ENCODE measurements around the gene OR13C3. TPM values are rescaled to one million over a fixed set of nuclear protein-coding genes. Genes with fewer than 3 reads are reported as not detected.
"Not testable (repeated sequence)": the region's sequence is repeated elsewhere in the genome, so short reads cannot be mapped to it uniquely, and the experiment has no call there.

OR13C3 gene
- total and polyA plus RNA-seq, 2 donors = not detected

GRCh38 chr9:104553261-104553660 is 16.6 kb upstream of the OR13C3 start:
- no peak overlapping the region for H3K4me3 ChIP-seq (ENCODE audit: low read length in 2 of 2)
- 56% methylated on average over 1 of the region's 1 CpG for WGBS
- H3K4me1 ChIP-seq (ENCODE audit: control insufficient read depth in 2 of 2, insufficient read depth in 2 of 2, low read length in 2 of 2) = no peaks in the 10 kb centered on the region
- DNase-seq (ENCODE audit: low read depth in 6 of 9, low spot score in 9 of 9) = no peak
- no peaks in the 10 kb centered on the region for H3K9me3 ChIP-seq (ENCODE audit: control insufficient read depth in 2 of 2, insufficient read depth in 1 of 2, low read length in 1 of 2)
- H3K36me3 ChIP-seq (ENCODE audit: control insufficient read depth in 2 of 2, insufficient read depth in 2 of 2, low read length in 1 of 2) = no peaks in the 10 kb centered on the region
- H3K27ac ChIP-seq (ENCODE audit: low read depth in 1 of 2, low read length in 1 of 2) = no peak overlapping the region
- H3K27me3 ChIP-seq (ENCODE audit: control insufficient read depth in 2 of 2, insufficient read depth in 1 of 2, low read length in 1 of 2) = no peaks in the 10 kb centered on the region

DNA sequence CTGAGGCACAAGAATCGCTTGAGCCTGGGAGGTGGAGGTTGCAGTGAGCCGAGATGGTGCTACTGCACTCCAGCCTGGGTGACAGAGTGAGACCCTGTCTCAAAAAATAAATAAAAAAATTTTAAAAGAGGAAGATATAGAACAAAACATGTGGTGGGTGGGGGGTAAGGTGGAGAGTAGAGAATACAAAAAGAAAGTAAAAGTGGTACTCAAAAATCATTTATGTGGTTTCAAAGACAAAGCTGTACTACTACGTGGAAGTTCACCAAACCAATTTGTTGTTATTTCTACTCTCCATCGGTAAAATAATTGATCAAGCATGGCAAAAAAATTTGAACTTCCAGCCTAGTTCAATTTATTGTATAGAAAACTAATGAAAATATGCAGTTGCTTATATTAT is 8.0 kb upstream of the OR13C3 start:
- Histone ChIP-seq H3K9me3 (ENCODE audit: control insufficient read depth in 2 of 2, insufficient read depth in 1 of 2, low read length in 1 of 2) (no peaks in the 10 kb centered on the region), H3K4me1 (ENCODE audit: control insufficient read depth in 2 of 2, insufficient read depth in 2 of 2, low read length in 2 of 2) (no peaks in the 10 kb centered on the region), H3K27ac (ENCODE audit: low read depth in 1 of 2, low read length in 1 of 2) (no peak overlapping the region), H3K4me3 (ENCODE audit: low read length in 2 of 2) (no peak overlapping the region), H3K27me3 (ENCODE audit: control insufficient read depth in 2 of 2, insufficient read depth in 1 of 2, low read length in 1 of 2) (no peaks in the 10 kb centered on the region), H3K36me3 (ENCODE audit: control insufficient read depth in 2 of 2, insufficient read depth in 2 of 2, low read length in 1 of 2) (no peaks in the 10 kb centered on the region)
- DNase-seq (ENCODE audit: low read depth in 6 of 9, low spot score in 9 of 9) = no peak
- WGBS = 87% methylated on average over 4 of the region's 4 CpGs

DNA sequence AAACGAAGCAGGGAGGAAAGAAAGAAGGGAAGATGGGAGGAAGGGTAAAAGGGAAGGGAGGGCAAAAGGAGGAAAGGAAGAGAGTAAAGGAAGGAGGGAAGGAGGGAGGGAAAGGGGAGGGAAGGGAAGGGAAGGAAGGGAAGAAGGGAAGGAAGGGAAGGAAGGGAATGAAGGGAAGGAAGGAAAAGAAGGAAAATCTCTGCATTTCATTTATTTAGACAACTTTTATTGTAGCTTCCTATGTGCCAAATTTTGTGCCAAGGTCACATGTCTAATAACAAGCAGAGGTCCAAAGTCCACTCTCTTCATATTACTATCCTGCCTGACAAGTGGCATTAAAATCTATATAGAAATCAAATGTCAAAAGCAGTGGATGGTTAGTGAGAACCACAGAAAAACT is 2.6 kb upstream of the OR13C3 start:
- no peak overlapping the region for H3K27ac ChIP-seq (ENCODE audit: low read depth in 1 of 2, low read length in 1 of 2)
- no peaks in the 10 kb centered on the region for H3K36me3 ChIP-seq (ENCODE audit: control insufficient read depth in 2 of 2, insufficient read depth in 2 of 2, low read length in 1 of 2)
- H3K4me1 ChIP-seq (ENCODE audit: control insufficient read depth in 2 of 2, insufficient read depth in 2 of 2, low read length in 2 of 2) = no peaks in the 10 kb centered on the region
- H3K4me3 ChIP-seq (ENCODE audit: low read length in 2 of 2) = no peak overlapping the region
- no peak for DNase-seq (ENCODE audit: low read depth in 6 of 9, low spot score in 9 of 9)
- WGBS = 57% methylated on average over 1 of the region's 1 CpG
- no peaks in the 10 kb centered on the region for H3K9me3 ChIP-seq (ENCODE audit: control insufficient read depth in 2 of 2, insufficient read depth in 1 of 2, low read length in 1 of 2)
- H3K27me3 ChIP-seq (ENCODE audit: control insufficient read depth in 2 of 2, insufficient read depth in 1 of 2, low read length in 1 of 2) = no peaks in the 10 kb centered on the region

GRCh38 chr9:104527109-104527508 is 9.5 kb downstream of the OR13C3 start, which contains the start of gene OR13C4:
OR13C4 (minus strand) TSS chr9:104527209; CDS start chr9:104527209, 0 bp downstream.
- Histone ChIP-seq H3K27me3 (ENCODE audit: control insufficient read depth in 2 of 2, insufficient read depth in 1 of 2, low read length in 1 of 2) (no peaks in the 10 kb centered on the region), H3K36me3 (ENCODE audit: control insufficient read depth in 2 of 2, insufficient read depth in 2 of 2, low read length in 1 of 2) (no peaks in the 10 kb centered on the region), H3K9me3 (ENCODE audit: control insufficient read depth in 2 of 2, insufficient read depth in 1 of 2, low read length in 1 of 2) (peaks cover 1 to 2% of the 10 kb centered on the region in 2 donors), H3K4me3 (ENCODE audit: low read length in 2 of 2) (no peak within 1 kb of the TSS), H3K4me1 (ENCODE audit: control insufficient read depth in 2 of 2, insufficient read depth in 2 of 2, low read length in 2 of 2) (no peaks in the 10 kb centered on the region), H3K27ac (ENCODE audit: low read depth in 1 of 2, low read length in 1 of 2) (no peak within 1 kb of the TSS)
- no peak for DNase-seq (ENCODE audit: low read depth in 6 of 9, low spot score in 9 of 9)

- not testable (repeated sequence) for H3K4me1 ChIP-seq (ENCODE audit: control insufficient read depth in 2 of 2, insufficient read depth in 2 of 2, low read length in 2 of 2); DNase-seq (ENCODE audit: low read depth in 6 of 9, low spot score in 9 of 9); H3K27me3 ChIP-seq (ENCODE audit: control insufficient read depth in 2 of 2, insufficient read depth in 1 of 2, low read length in 1 of 2); H3K4me3 ChIP-seq (ENCODE audit: low read length in 2 of 2); H3K36me3 ChIP-seq (ENCODE audit: control insufficient read depth in 2 of 2, insufficient read depth in 2 of 2, low read length in 1 of 2); H3K9me3 ChIP-seq (ENCODE audit: control insufficient read depth in 2 of 2, insufficient read depth in 1 of 2, low read length in 1 of 2); H3K27ac ChIP-seq (ENCODE audit: low read depth in 1 of 2, low read length in 1 of 2)
- 91% methylated on average over 10 of the region's 10 CpGs for WGBS
Measured at GRCh38 chr9:104520241-104520640, 16.4 kb downstream of the OR13C3 start.

- no peak overlapping the region for H3K27ac ChIP-seq (ENCODE audit: low read depth in 1 of 2, low read length in 1 of 2)
- DNase-seq (ENCODE audit: low read depth in 6 of 9, low spot score in 9 of 9) = no peak
- 85% methylated on average over 5 of the region's 5 CpGs for WGBS
Measured at GRCh38 chr9:104514901-104515300, 21.8 kb downstream of the OR13C3 start.

GRCh38 chr9:104506565-104506964 is 30.1 kb downstream of the OR13C3 start:
- Histone ChIP-seq H3K4me1 (ENCODE audit: control insufficient read depth in 2 of 2, insufficient read depth in 2 of 2, low read length in 2 of 2) (no peaks in the 10 kb centered on the region), H3K36me3 (ENCODE audit: control insufficient read depth in 2 of 2, insufficient read depth in 2 of 2, low read length in 1 of 2) (no peaks in the 10 kb centered on the region), H3K9me3 (ENCODE audit: control insufficient read depth in 2 of 2, insufficient read depth in 1 of 2, low read length in 1 of 2) (no peaks in the 10 kb centered on the region), H3K4me3 (ENCODE audit: low read length in 2 of 2) (no peak overlapping the region), H3K27me3 (ENCODE audit: control insufficient read depth in 2 of 2, insufficient read depth in 1 of 2, low read length in 1 of 2) (no peaks in the 10 kb centered on the region), H3K27ac (ENCODE audit: low read depth in 1 of 2, low read length in 1 of 2) (no peak overlapping the region)
- no peak for DNase-seq (ENCODE audit: low read depth in 6 of 9, low spot score in 9 of 9)

More at GRCh38 chr9:104514901-104515300, 21.8 kb downstream of the OR13C3 start:
- H3K27me3 ChIP-seq (ENCODE audit: control insufficient read depth in 2 of 2, insufficient read depth in 1 of 2, low read length in 1 of 2) = no peaks in the 10 kb centered on the region
- no peaks in the 10 kb centered on the region for H3K4me1 ChIP-seq (ENCODE audit: control insufficient read depth in 2 of 2, insufficient read depth in 2 of 2, low read length in 2 of 2)
- no peaks in the 10 kb centered on the region for H3K9me3 ChIP-seq (ENCODE audit: control insufficient read depth in 2 of 2, insufficient read depth in 1 of 2, low read length in 1 of 2)
- no peak overlapping the region for H3K4me3 ChIP-seq (ENCODE audit: low read length in 2 of 2)
- H3K36me3 ChIP-seq (ENCODE audit: control insufficient read depth in 2 of 2, insufficient read depth in 2 of 2, low read length in 1 of 2) = no peaks in the 10 kb centered on the region

- H3K27ac ChIP-seq (ENCODE audit: low read depth in 1 of 2, low read length in 1 of 2) = no peak within 1 kb of the TSS
- H3K27me3 ChIP-seq (ENCODE audit: control insufficient read depth in 2 of 2, insufficient read depth in 1 of 2, low read length in 1 of 2) = no peaks in the 10 kb centered on the region
- 97% methylated on average over 5 of the region's 5 CpGs for WGBS
- H3K4me1 ChIP-seq (ENCODE audit: control insufficient read depth in 2 of 2, insufficient read depth in 2 of 2, low read length in 2 of 2) = no peaks in the 10 kb centered on the region
- DNase-seq (ENCODE audit: low read depth in 6 of 9, low spot score in 9 of 9) = no peak
- H3K36me3 ChIP-seq (ENCODE audit: control insufficient read depth in 2 of 2, insufficient read depth in 2 of 2, low read length in 1 of 2) = no peaks in the 10 kb centered on the region
- no peaks in the 10 kb centered on the region for H3K9me3 ChIP-seq (ENCODE audit: control insufficient read depth in 2 of 2, insufficient read depth in 1 of 2, low read length in 1 of 2)
- H3K4me3 ChIP-seq (ENCODE audit: low read length in 2 of 2) = no peak within 1 kb of the TSS
Measured at GRCh38 chr9:104503963-104504362, 32.7 kb downstream of the OR13C3 start, which contains the start of gene OR13F1. OR13F1 (plus strand) TSS chr9:104504263; CDS start chr9:104504263, 0 bp downstream.

- H3K4me1 ChIP-seq (ENCODE audit: control insufficient read depth in 2 of 2, insufficient read depth in 2 of 2, low read length in 2 of 2) = no peaks in the 10 kb centered on the region
- no peaks in the 10 kb centered on the region for H3K27me3 ChIP-seq (ENCODE audit: control insufficient read depth in 2 of 2, insufficient read depth in 1 of 2, low read length in 1 of 2)
- no peak for DNase-seq (ENCODE audit: low read depth in 6 of 9, low spot score in 9 of 9)
- no peak overlapping the region for H3K4me3 ChIP-seq (ENCODE audit: low read length in 2 of 2)
- no peaks in the 10 kb centered on the region for H3K9me3 ChIP-seq (ENCODE audit: control insufficient read depth in 2 of 2, insufficient read depth in 1 of 2, low read length in 1 of 2)
- no peaks in the 10 kb centered on the region for H3K36me3 ChIP-seq (ENCODE audit: control insufficient read depth in 2 of 2, insufficient read depth in 2 of 2, low read length in 1 of 2)
- no peak overlapping the region for H3K27ac ChIP-seq (ENCODE audit: low read depth in 1 of 2, low read length in 1 of 2)
Measured at GRCh38 chr9:104503440-104503839, 33.2 kb downstream of the OR13C3 start.

GRCh38 chr9:104494808-104495207 is 41.8 kb downstream of the OR13C3 start:
- H3K27ac ChIP-seq (ENCODE audit: low read depth in 1 of 2, low read length in 1 of 2) = no peak overlapping the region
- H3K36me3 ChIP-seq (ENCODE audit: control insufficient read depth in 2 of 2, insufficient read depth in 2 of 2, low read length in 1 of 2) = no peaks in the 10 kb centered on the region
- no peaks in the 10 kb centered on the region for H3K27me3 ChIP-seq (ENCODE audit: control insufficient read depth in 2 of 2, insufficient read depth in 1 of 2, low read length in 1 of 2)
- no peaks in the 10 kb centered on the region for H3K9me3 ChIP-seq (ENCODE audit: control insufficient read depth in 2 of 2, insufficient read depth in 1 of 2, low read length in 1 of 2)
- no peak for DNase-seq (ENCODE audit: low read depth in 6 of 9, low spot score in 9 of 9)
- no peaks in the 10 kb centered on the region for H3K4me1 ChIP-seq (ENCODE audit: control insufficient read depth in 2 of 2, insufficient read depth in 2 of 2, low read length in 2 of 2)
- H3K4me3 ChIP-seq (ENCODE audit: low read length in 2 of 2) = no peak overlapping the region
- WGBS = 52% methylated on average over 3 of the region's 3 CpGs

All from thymus (tissue), 11 donors.